ENCODE results near the gene VWC2. TPM values are rescaled to one million over a fixed set of nuclear protein-coding genes. Genes with fewer than 3 reads are reported as not detected.

VWC2 gene
- total and polyA plus RNA-seq, 2 donors (not counting 1 experiment from before 2014, with no cell fraction given): not detected

DNA sequence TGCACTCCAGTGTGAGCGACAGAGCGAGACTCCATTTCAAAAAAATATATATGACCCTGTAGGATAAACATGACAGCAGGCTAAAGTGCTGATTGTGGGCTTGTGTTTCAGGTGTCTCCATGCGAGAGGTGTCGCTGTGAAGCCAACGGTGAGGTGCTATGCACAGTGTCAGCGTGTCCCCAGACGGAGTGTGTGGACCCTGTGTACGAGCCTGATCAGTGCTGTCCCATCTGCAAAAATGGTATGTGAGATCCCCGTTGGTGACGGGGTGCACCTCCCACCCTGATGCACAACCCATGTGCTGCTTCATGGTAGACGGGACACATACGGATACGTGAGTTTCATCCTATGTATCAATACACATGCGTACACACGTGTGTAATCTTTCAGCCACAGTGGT is 29.2 kb downstream of the VWC2 start:
- 91% methylated on average over 11 of the region's 15 CpGs for WGBS (ENCODE audit: insufficient coverage)
- no peaks in the 10 kb centered on the region for H3K79me2 ChIP-seq (ENCODE audit: control insufficient read depth, insufficient read depth, low read length)
- H3K9ac ChIP-seq (ENCODE audit: low read length): no peak overlapping the region
- Mint-ChIP-seq H3K4me3 (no peak overlapping the region), H3K9me3 (ENCODE audit: insufficient read depth) (no peaks in the 10 kb centered on the region), H3K27me3 (peaks cover 4% of the 10 kb centered on the region), H3K4me1 (no peaks in the 10 kb centered on the region), H3K27ac (no peak overlapping the region)
- no peak overlapping the region for H2AFZ ChIP-seq (ENCODE audit: insufficient read depth, low read depth, low read length, poor library complexity, severe bottlenecking)
- CTCF ChIA-PET: no interaction called here
- no peaks in the 10 kb centered on the region for H4K20me1 ChIP-seq (ENCODE audit: control insufficient read depth, insufficient read depth, low read length, poor library complexity, severe bottlenecking)
- no peak overlapping the region for H3K27ac ChIP-seq (ENCODE audit: low read length in 2 of 2)
- no peak overlapping the region for H3K4me2 ChIP-seq (replicated peaks; ENCODE audit: low read depth, low read length, poor library complexity, severe bottlenecking)
- no peaks in the 10 kb centered on the region for H3K27me3 ChIP-seq (replicated peaks in 1 of 4; ENCODE audit: control extremely low read depth in 1 of 4, control insufficient read depth in 3 of 4, insufficient read depth in 4 of 4, low read length in 3 of 4)
- DNase-seq: no peak
- H3K4me3 ChIP-seq (ENCODE audit: control extremely low read depth in 1 of 5, extremely low read depth in 1 of 5, insufficient read depth in 1 of 5, low read depth in 2 of 5, low read length in 4 of 5): no peak overlapping the region
- H3K9me3 ChIP-seq (ENCODE audit: control extremely low read depth in 1 of 3, control insufficient read depth in 2 of 3, insufficient read depth in 1 of 3, low read length in 2 of 3): peaks cover 0 to 4% (median 0%) of the 10 kb centered on the region in 3 donors
- H3K4me1 ChIP-seq (ENCODE audit: control insufficient read depth in 2 of 2, insufficient read depth in 2 of 2, low read length in 2 of 2): no peaks in the 10 kb centered on the region
- POLR2A ChIA-PET: no interaction called here
- no peak for ATAC-seq (ENCODE audit: low read depth)
- no peak for TF ChIP-seq EZH2 (IDR thresholded peaks at IDR 0.05; ENCODE audit: borderline replicate concordance, insufficient read depth, low read depth, low read length, poor library complexity, severe bottlenecking)
- TF ChIP-seq, protein P1, sequence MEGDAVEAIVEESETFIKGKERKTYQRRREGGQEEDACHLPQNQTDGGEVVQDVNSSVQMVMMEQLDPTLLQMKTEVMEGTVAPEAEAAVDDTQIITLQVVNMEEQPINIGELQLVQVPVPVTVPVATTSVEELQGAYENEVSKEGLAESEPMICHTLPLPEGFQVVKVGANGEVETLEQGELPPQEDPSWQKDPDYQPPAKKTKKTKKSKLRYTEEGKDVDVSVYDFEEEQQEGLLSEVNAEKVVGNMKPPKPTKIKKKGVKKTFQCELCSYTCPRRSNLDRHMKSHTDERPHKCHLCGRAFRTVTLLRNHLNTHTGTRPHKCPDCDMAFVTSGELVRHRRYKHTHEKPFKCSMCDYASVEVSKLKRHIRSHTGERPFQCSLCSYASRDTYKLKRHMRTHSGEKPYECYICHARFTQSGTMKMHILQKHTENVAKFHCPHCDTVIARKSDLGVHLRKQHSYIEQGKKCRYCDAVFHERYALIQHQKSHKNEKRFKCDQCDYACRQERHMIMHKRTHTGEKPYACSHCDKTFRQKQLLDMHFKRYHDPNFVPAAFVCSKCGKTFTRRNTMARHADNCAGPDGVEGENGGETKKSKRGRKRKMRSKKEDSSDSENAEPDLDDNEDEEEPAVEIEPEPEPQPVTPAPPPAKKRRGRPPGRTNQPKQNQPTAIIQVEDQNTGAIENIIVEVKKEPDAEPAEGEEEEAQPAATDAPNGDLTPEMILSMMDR (IDR thresholded peaks at IDR 0.05): no peak
- intact Hi-C loops (cut with micrococcal nuclease): no loop called here
- H3K36me3 ChIP-seq (replicated peaks in 1 of 2; ENCODE audit: control extremely low read depth in 1 of 2, control insufficient read depth in 1 of 2, extremely low read depth in 1 of 2, insufficient read depth in 2 of 2, low read length in 1 of 2): no peaks in the 10 kb centered on the region

DNA sequence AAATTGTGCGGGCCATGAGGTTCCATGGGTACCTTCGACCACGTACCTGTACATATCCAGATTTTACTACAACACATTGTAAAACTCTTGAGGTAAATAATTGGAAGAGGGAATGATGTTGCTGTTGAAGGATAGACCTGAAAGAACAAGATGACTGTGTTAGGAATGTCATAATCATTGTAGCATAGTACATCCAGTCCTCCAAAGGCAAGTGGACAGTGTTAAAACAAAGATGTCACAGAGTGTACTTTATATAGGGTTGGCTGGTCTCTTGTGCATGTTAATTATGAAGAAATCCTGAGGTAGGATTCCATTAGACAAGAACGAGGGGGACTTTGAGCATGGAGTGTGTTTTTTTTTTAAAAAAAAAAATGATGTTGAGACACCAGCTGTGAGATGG is 30.4 kb downstream of the VWC2 start:
- TF ChIP-seq EZH2 (IDR thresholded peaks at IDR 0.05; ENCODE audit: borderline replicate concordance, insufficient read depth, low read depth, low read length, poor library complexity, severe bottlenecking): no peak
- TF ChIP-seq, protein P1 (IDR thresholded peaks at IDR 0.05): no peak
- H3K36me3 ChIP-seq (replicated peaks in 1 of 2; ENCODE audit: control extremely low read depth in 1 of 2, control insufficient read depth in 1 of 2, extremely low read depth in 1 of 2, insufficient read depth in 2 of 2, low read length in 1 of 2): no peaks in the 10 kb centered on the region
- no peaks in the 10 kb centered on the region for H3K27me3 ChIP-seq (replicated peaks in 1 of 4; ENCODE audit: control extremely low read depth in 1 of 4, control insufficient read depth in 3 of 4, insufficient read depth in 4 of 4, low read length in 3 of 4)
- no peak overlapping the region for H2AFZ ChIP-seq (ENCODE audit: insufficient read depth, low read depth, low read length, poor library complexity, severe bottlenecking)
- H3K4me1 ChIP-seq (ENCODE audit: control insufficient read depth in 2 of 2, insufficient read depth in 2 of 2, low read length in 2 of 2): no peaks in the 10 kb centered on the region
- no peaks in the 10 kb centered on the region for H3K4me1 Mint-ChIP-seq
- peaks cover 4% of the 10 kb centered on the region for H3K27me3 Mint-ChIP-seq
- H3K4me2 ChIP-seq (replicated peaks; ENCODE audit: low read depth, low read length, poor library complexity, severe bottlenecking): no peak overlapping the region
- H3K27ac Mint-ChIP-seq: no peak overlapping the region
- H3K27ac ChIP-seq (ENCODE audit: low read length in 2 of 2): no peak overlapping the region
- H3K4me3 ChIP-seq (ENCODE audit: control extremely low read depth in 1 of 5, extremely low read depth in 1 of 5, insufficient read depth in 1 of 5, low read depth in 2 of 5, low read length in 4 of 5): no peak overlapping the region
- no peak overlapping the region for H3K4me3 Mint-ChIP-seq
- H3K9me3 Mint-ChIP-seq (ENCODE audit: insufficient read depth): no peaks in the 10 kb centered on the region
- CTCF ChIA-PET: no interaction called here
- DNase-seq (no peak), ATAC-seq (ENCODE audit: low read depth) (no peak)
- no CpG with 5 or more reads among the region's 4 CpGs for WGBS (ENCODE audit: insufficient coverage)
- intact Hi-C loops (cut with micrococcal nuclease): no loop called here
- no peak overlapping the region for H3K9ac ChIP-seq (ENCODE audit: low read length)
- no peaks in the 10 kb centered on the region for H4K20me1 ChIP-seq (ENCODE audit: control insufficient read depth, insufficient read depth, low read length, poor library complexity, severe bottlenecking)
- no peaks in the 10 kb centered on the region for H3K79me2 ChIP-seq (ENCODE audit: control insufficient read depth, insufficient read depth, low read length)
- POLR2A ChIA-PET: no interaction called here
- peaks cover 0 to 4% (median 0%) of the 10 kb centered on the region in 3 donors for H3K9me3 ChIP-seq (ENCODE audit: control extremely low read depth in 1 of 3, control insufficient read depth in 2 of 3, insufficient read depth in 1 of 3, low read length in 2 of 3)
